HepG2 (cell line): ENCODE results near the gene CFAP100. TPM values are rescaled to one million over a fixed set of nuclear protein-coding genes. Genes with fewer than 3 reads are reported as not detected.

Source experiments
- ATAC-seq: fragments of 200-7000 bp; cut with Tn5 transposase; 3 replicates; pipeline ENCODE4 v1.9.1; 2020; ENCODE audit warnings: mild to moderate bottlenecking, moderate library complexity
- BruUV-seq: library from RNA; stranded (reverse); fragments of 400-500 nt; replicated peaks from 2 replicates; lab custom pipeline; 2021; lab: Mats Ljungman, UMichigan
- CTCF ChIA-PET: fragments of 300-600 bp; formaldehyde crosslinking; extraction: SDS; loops from one replicate; lab custom pipeline; 2021; ENCODE audit warnings: low total read pairs, inconsistent platforms, low intra/inter-chr PET ratio; lab: Yijun Ruan, JAX
- POLR2A ChIA-PET: fragments of 350-600 bp; sonication (Branson Sonifier 250); formaldehyde crosslinking; loops from one replicate; lab custom pipeline; 2020; ENCODE audit warnings: antibody characterized with exemption, inconsistent platforms; lab: Yijun Ruan, JAX
- DNase-seq: peaks from one replicate; pipeline ENCODE4 v3.0.0-alpha.2; 2015; ENCODE audit warnings: low spot score
- FAIRE-seq: peaks from 3 replicates; lab custom pipeline; 2011; peaks lifted over from hg19 to GRCh38; lab: Jason Lieb, UNC
- H2AFZ ChIP-seq: one replicate; pipeline ENCODE4 v1.6.1; 2011; ENCODE audit warnings: low read length, inconsistent platforms
- H3K27ac ChIP-seq: fragments of 300-600 bp; 3 replicates; pipeline ENCODE4 v1.8.0; 2011; ENCODE audit warnings: mixed run types, mild to moderate bottlenecking, mixed read lengths, low read length, inconsistent platforms; ENCODE audit not compliant: insufficient read depth; ENCODE audit errors: extremely low read length
- H3K27me3 ChIP-seq, 2 experiments: fragments of 200-600 bp in 1 of 2; 2 replicates in 1 of 2; 3 replicates in 1 of 2; pipeline versions ENCODE4 v1.6.0 to v1.8.0; 2011; ENCODE audit warnings: low read length in 2 of 2, mild to moderate bottlenecking in 2 of 2, moderate library complexity in 2 of 2, inconsistent platforms in 1 of 2; ENCODE audit not compliant: insufficient read depth in 2 of 2, control insufficient read depth in 1 of 2
- H3K36me3 ChIP-seq, 2 experiments: fragments of 200-600 bp in 1 of 2; replicated peaks in 1 of 2; 2 replicates in 1 of 2; 3 replicates in 1 of 2; pipeline versions ENCODE4 v1.5.1 to v1.8.0; 2011; ENCODE audit warnings: low read length in 2 of 2, inconsistent platforms in 1 of 2; ENCODE audit not compliant: insufficient read depth in 2 of 2, control insufficient read depth in 1 of 2
- H3K4me1 ChIP-seq: 2 replicates; pipeline ENCODE4 v1.5.1; 2012; ENCODE audit warnings: low read length, inconsistent platforms; ENCODE audit not compliant: insufficient read depth
- H3K4me2 ChIP-seq: 2 replicates; pipeline ENCODE4 v1.6.0; 2011; ENCODE audit warnings: low read depth, low read length, inconsistent platforms
- H3K4me3 ChIP-seq, 3 experiments: fragments of 200-600 bp in 1 of 3; sonication (generic), shearing (Covaris generic) in 1 of 3; replicated peaks in 1 of 3; 2 replicates each; pipeline ENCODE4 v1.5.1; 2011 to 2016; ENCODE audit warnings: low read length in 3 of 3, inconsistent platforms in 2 of 3, low read depth in 2 of 3, mild to moderate bottlenecking in 2 of 3, control low read depth in 1 of 3, mixed read lengths in 1 of 3; ENCODE audit not compliant: insufficient read depth in 1 of 3
- H3K79me2 ChIP-seq: one replicate; pipeline ENCODE4 v1.6.1; 2011; ENCODE audit warnings: low read length, inconsistent platforms; ENCODE audit not compliant: insufficient read depth
- H3K9ac ChIP-seq: 2 replicates; pipeline ENCODE4 v1.6.0; 2011; ENCODE audit warnings: mild to moderate bottlenecking, low read depth, low read length, inconsistent platforms; ENCODE audit not compliant: insufficient read depth
- H3K9me3 ChIP-seq: 2 replicates; pipeline ENCODE4 v1.5.1; 2012; ENCODE audit warnings: mild to moderate bottlenecking, low read length
- H4K20me1 ChIP-seq: 2 replicates; pipeline ENCODE4 v1.6.0; 2011; ENCODE audit warnings: inconsistent platforms, mild to moderate bottlenecking, low read length, moderate library complexity; ENCODE audit not compliant: insufficient read depth
- ATF6 ChIP-seq: sonication (generic); formaldehyde crosslinking; conservative IDR thresholded peaks from 2 replicates; pipeline ENCODE4 v1.4.0; 2020; ENCODE audit warnings: missing genetic modification reagents
- FOXJ3 ChIP-seq: sonication (generic); formaldehyde crosslinking; IDR thresholded peaks from 2 replicates; pipeline ENCODE4 v1.4.0; 2020; ENCODE audit warnings: missing genetic modification reagents, mild to moderate bottlenecking, borderline replicate concordance
- MAFK ChIP-seq, 2 experiments: IDR thresholded peaks in 1 of 2; conservative IDR thresholded peaks in 1 of 2; 2 replicates each; pipeline ENCODE4 v1.6.1; 2011; ENCODE audit warnings: improper control_type of control experiment in 2 of 2, low read length in 2 of 2
- MED13 ChIP-seq: sonication (generic); formaldehyde crosslinking; IDR thresholded peaks from 2 replicates; pipeline ENCODE4 v1.5.0; 2020; ENCODE audit warnings: missing genetic modification reagents
- PAWR ChIP-seq: sonication (generic); formaldehyde crosslinking; IDR thresholded peaks from 2 replicates; pipeline ENCODE4 v1.4.0; 2020; ENCODE audit warnings: missing genetic modification reagents, mild to moderate bottlenecking, borderline replicate concordance
- POLR2AphosphoS5 ChIP-seq: IDR thresholded peaks from 2 replicates; pipeline ENCODE4 v1.6.1; 2012; ENCODE audit warnings: low read depth, low read length
- RXRB ChIP-seq: IDR thresholded peaks from 2 replicates; pipeline ENCODE4 v1.6.1; 2016; ENCODE audit warnings: borderline replicate concordance, missing genetic modification reagents, missing compliant biosample characterization
- SIX4 ChIP-seq: sonication (generic); formaldehyde crosslinking; IDR thresholded peaks from 2 replicates; pipeline ENCODE4 v1.4.0; 2020; ENCODE audit warnings: missing genetic modification reagents
- SNRNP70 ChIP-seq: fragments of 200-400 bp; formaldehyde crosslinking; IDR thresholded peaks from 2 replicates; pipeline ENCODE4 v1.6.1; 2017; ENCODE audit warnings: mild to moderate bottlenecking, low read depth, low read length, moderate library complexity
- TRIM24 ChIP-seq: sonication (generic); formaldehyde crosslinking; IDR thresholded peaks from 2 replicates; pipeline ENCODE4 v1.8.0; 2022; ENCODE audit warnings: mild to moderate bottlenecking, missing genetic modification reagents
- ZNF101 ChIP-seq: sonication (generic); formaldehyde crosslinking; IDR thresholded peaks from 2 replicates; pipeline ENCODE4 v1.4.0; 2020; ENCODE audit warnings: mild to moderate bottlenecking, low read depth, missing genetic modification reagents, borderline replicate concordance
- ZNF335 ChIP-seq: sonication (generic); formaldehyde crosslinking; IDR thresholded peaks from 2 replicates; pipeline ENCODE4 v1.4.0; 2020; ENCODE audit warnings: missing genetic modification reagents
- ZNF484 ChIP-seq: sonication (generic); formaldehyde crosslinking; IDR thresholded peaks from 2 replicates; pipeline ENCODE4 v1.5.1; 2020; ENCODE audit warnings: mild to moderate bottlenecking, low read depth, missing genetic modification reagents, borderline replicate concordance
- ZNF550 ChIP-seq: sonication (generic); formaldehyde crosslinking; IDR thresholded peaks from 2 replicates; pipeline ENCODE4 v1.4.0; 2020; ENCODE audit warnings: mild to moderate bottlenecking, missing genetic modification reagents, borderline replicate concordance
- ZNF83 ChIP-seq: sonication (generic); formaldehyde crosslinking; IDR thresholded peaks from 2 replicates; pipeline ENCODE4 v1.4.0; 2020; ENCODE audit warnings: missing genetic modification reagents, mild to moderate bottlenecking, borderline replicate concordance
- WGBS: methylation state at CpG from one replicate; pipeline ENCODE4 v1.1.6; 2017; ENCODE audit warnings: low lambda C conversion rate; 5-methylcytosine and 5-hydroxymethylcytosine counted together
- in situ Hi-C: cut with HindIII; loops from 2 replicates; pipeline ENCODE4 v1.10.0; 2017; ENCODE audit warnings: low pct_unique_long_range_greater_than_20kb; ENCODE audit not compliant: extremely low pct_ligation_motif_present
- intact Hi-C: fragments of 100-400 bp; cut with micrococcal nuclease; formaldehyde crosslinking; loops from one replicate; pipeline ENCODE4 v1.10.0; 2022; ENCODE audit not compliant: unreplicated experiment
- polyA plus RNA-seq, 8 experiments: library from polyadenylated mRNA; depleted of rRNA in 3 of 8; stranded (reverse) in 7 of 8; unstranded in 1 of 8; fragments of >200 nt; fragmentation: Illumina TruSeq in 4 of 8; extraction: Trizol in 4 of 8; gene quantifications; 2 replicates each; pipeline versions ENCODE4 v1.2.1 to v1.2.3, GENCODE V29; 2011 to 2016; ENCODE audit warnings: low read depth in 4 of 8, missing spikeins in 1 of 8, mixed read lengths in 1 of 8; ENCODE audit not compliant: insufficient read depth in 1 of 8
- total RNA-seq, 5 experiments: library from RNA; depleted of rRNA; stranded (reverse); fragments of >200 nt; fragmentation: Illumina TruSeq; extraction: Trizol; gene quantifications; 2 replicates each; pipeline ENCODE4 v1.2.3, GENCODE V29; 2016; ENCODE audit warnings: low read depth in 1 of 5
- TF ChIP-seq, protein P1 (sequence below): sonication (generic); formaldehyde crosslinking; IDR thresholded peaks from 2 replicates; pipeline ENCODE4 v1.4.0; 2020; ENCODE audit warnings: missing genetic modification reagents, borderline replicate concordance
- TF ChIP-seq, protein P2 (sequence below): sonication (generic); formaldehyde crosslinking; IDR thresholded peaks from 2 replicates; pipeline ENCODE4 v1.4.0; 2020; ENCODE audit warnings: missing genetic modification reagents, mild to moderate bottlenecking, borderline replicate concordance

CFAP100 gene
- total and polyA plus RNA-seq, 2 of the 13 experiments (the other 11 are each of a cell fraction or from before 2014, with no cell fraction given), result 0.32 TPM; not detected in 1

DNA sequence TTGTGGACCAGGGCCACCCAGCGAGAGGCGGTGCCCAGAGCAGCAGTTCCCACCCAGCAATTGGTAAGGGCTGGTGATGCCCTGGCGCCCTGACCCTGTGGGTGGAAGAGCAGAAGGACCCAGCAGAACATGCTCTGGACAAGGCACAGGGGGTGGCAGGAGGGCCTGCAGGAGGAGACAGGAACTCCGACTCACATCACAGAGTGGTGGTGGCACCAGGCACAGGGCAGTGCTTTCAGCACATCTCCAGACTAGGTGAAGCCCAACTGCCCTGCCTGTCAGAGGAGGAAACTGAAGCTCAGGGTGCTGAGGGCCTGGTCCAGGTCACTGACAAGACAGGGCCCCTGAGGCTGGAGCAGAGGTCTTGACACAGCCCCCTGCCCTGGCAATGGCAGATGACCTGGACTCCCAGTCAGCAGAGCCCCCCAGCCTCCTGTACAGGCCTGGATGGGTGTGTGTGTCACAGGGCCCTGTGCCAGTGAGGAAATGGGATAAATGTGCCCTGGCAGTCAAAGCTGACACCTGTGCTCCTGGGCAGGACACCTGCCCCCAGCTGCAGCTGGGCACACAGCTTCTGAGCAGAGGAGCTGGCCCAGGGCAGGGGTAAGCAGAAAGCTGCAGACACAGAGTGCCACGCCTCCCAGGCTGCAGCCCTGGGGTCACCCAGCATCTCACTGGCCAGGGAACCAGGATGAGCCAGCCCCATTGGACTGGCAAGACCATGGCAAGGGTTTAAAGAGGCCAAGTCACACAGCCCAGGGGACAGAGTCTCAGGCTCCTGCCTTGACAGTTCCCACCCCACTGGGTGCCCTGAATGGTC is 48.9 kb upstream of the CFAP100 start:
- H3K36me3 ChIP-seq, result no peaks in the 10 kb centered on the region; a peak in 1 of 5 replicates
- no peak overlapping the region for H3K9ac ChIP-seq
- BruUV-seq, result no TSS peak
- no peak overlapping the region for H3K27ac ChIP-seq
- no peaks in the 10 kb centered on the region for H3K27me3 ChIP-seq
- no peak for DNase-seq
- in situ Hi-C loops, result no loop called here
- no peak overlapping the region for H2AFZ ChIP-seq
- H3K4me3 ChIP-seq, result no peak overlapping the region
- no peak for FAIRE-seq
- peaks cover 35% of the 10 kb centered on the region for H3K4me1 ChIP-seq
- no peaks in the 10 kb centered on the region for H3K9me3 ChIP-seq
- no peaks in the 10 kb centered on the region for H4K20me1 ChIP-seq
- no peak for ATAC-seq
- no peaks in the 10 kb centered on the region for H3K79me2 ChIP-seq
- CTCF ChIA-PET, result no interaction called here
- 80% methylated on average over 1 of the region's 5 CpGs for WGBS
- intact Hi-C loops, result no loop called here
- POLR2A ChIA-PET, result no interaction called here
- H3K4me2 ChIP-seq, result no peak overlapping the region
- TF ChIP-seq POLR2AphosphoS5 (no peak), ZNF484 (CRISPR knock-in tag) (no peak), TRIM24 (CRISPR knock-in tag) (no peak), SIX4 (CRISPR knock-in tag) (no peak), ZNF101 (CRISPR knock-in tag) (no peak), ZNF335 (no peak), PAWR (no peak), MAFK (conservative IDR thresholded peaks at IDR 0.05 in 1 of 2, IDR thresholded peaks at IDR 0.05 in 1 of 2; ENCODE audit: low read length in 2 of 2) (no peak), FOXJ3 (no peak), ZNF83 (CRISPR knock-in tag) (no peak), ZNF550 (no peak), MED13 (CRISPR knock-in tag) (no peak), SNRNP70 (no peak), ATF6 (CRISPR knock-in tag) (no peak), RXRB (no peak)
- TF ChIP-seq, protein P1, sequence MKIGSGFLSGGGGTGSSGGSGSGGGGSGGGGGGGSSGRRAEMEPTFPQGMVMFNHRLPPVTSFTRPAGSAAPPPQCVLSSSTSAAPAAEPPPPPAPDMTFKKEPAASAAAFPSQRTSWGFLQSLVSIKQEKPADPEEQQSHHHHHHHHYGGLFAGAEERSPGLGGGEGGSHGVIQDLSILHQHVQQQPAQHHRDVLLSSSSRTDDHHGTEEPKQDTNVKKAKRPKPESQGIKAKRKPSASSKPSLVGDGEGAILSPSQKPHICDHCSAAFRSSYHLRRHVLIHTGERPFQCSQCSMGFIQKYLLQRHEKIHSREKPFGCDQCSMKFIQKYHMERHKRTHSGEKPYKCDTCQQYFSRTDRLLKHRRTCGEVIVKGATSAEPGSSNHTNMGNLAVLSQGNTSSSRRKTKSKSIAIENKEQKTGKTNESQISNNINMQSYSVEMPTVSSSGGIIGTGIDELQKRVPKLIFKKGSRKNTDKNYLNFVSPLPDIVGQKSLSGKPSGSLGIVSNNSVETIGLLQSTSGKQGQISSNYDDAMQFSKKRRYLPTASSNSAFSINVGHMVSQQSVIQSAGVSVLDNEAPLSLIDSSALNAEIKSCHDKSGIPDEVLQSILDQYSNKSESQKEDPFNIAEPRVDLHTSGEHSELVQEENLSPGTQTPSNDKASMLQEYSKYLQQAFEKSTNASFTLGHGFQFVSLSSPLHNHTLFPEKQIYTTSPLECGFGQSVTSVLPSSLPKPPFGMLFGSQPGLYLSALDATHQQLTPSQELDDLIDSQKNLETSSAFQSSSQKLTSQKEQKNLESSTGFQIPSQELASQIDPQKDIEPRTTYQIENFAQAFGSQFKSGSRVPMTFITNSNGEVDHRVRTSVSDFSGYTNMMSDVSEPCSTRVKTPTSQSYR, result no peak
- TF ChIP-seq, protein P2, sequence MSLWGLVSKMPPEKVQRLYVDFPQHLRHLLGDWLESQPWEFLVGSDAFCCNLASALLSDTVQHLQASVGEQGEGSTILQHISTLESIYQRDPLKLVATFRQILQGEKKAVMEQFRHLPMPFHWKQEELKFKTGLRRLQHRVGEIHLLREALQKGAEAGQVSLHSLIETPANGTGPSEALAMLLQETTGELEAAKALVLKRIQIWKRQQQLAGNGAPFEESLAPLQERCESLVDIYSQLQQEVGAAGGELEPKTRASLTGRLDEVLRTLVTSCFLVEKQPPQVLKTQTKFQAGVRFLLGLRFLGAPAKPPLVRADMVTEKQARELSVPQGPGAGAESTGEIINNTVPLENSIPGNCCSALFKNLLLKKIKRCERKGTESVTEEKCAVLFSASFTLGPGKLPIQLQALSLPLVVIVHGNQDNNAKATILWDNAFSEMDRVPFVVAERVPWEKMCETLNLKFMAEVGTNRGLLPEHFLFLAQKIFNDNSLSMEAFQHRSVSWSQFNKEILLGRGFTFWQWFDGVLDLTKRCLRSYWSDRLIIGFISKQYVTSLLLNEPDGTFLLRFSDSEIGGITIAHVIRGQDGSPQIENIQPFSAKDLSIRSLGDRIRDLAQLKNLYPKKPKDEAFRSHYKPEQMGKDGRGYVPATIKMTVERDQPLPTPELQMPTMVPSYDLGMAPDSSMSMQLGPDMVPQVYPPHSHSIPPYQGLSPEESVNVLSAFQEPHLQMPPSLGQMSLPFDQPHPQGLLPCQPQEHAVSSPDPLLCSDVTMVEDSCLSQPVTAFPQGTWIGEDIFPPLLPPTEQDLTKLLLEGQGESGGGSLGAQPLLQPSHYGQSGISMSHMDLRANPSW (CRISPR knock-in tag), result no peak
